Endothelial cell of umbilical vein (primary cell): ENCODE results near the gene DPY19L2.
"Not testable (repeated sequence)": the region's sequence is repeated elsewhere in the genome, so short reads cannot be mapped to it uniquely, and the experiment has no call there.

Experiments
- CTCF ChIP-seq, 2 donors: IDR thresholded peaks; 1 replicate in 1 of 2; 2 replicates in 1 of 2; pipeline ENCODE4 v1.5.1; 2011; ENCODE audit warnings: low read length in 2 of 2, mild to moderate bottlenecking in 2 of 2, moderate library complexity in 2 of 2, control low read depth in 1 of 2, inconsistent platforms in 1 of 2, low read depth in 1 of 2; ENCODE audit not compliant: insufficient read depth in 1 of 2; ENCODE audit errors: extremely low read depth in 1 of 2
- EZH2 ChIP-seq: IDR thresholded peaks from 2 replicates; pipeline ENCODE4 v1.6.1; 2012; ENCODE audit warnings: borderline replicate concordance, low read depth, mild to moderate bottlenecking, moderate library complexity, low read length, inconsistent platforms; ENCODE audit not compliant: severe bottlenecking
- FOS ChIP-seq: IDR thresholded peaks from 2 replicates; pipeline ENCODE4 v1.6.1; 2011; ENCODE audit warnings: mild to moderate bottlenecking, low read length, moderate library complexity, borderline replicate concordance; ENCODE audit not compliant: insufficient read depth
- JUN ChIP-seq: IDR thresholded peaks from 2 replicates; pipeline ENCODE4 v1.6.1; 2011; ENCODE audit warnings: borderline replicate concordance, low read depth; ENCODE audit not compliant: insufficient read length, insufficient read depth
- POLR2A ChIP-seq: IDR thresholded peaks from 2 replicates; pipeline ENCODE4 v1.6.1; 2012; ENCODE audit warnings: low read depth, mild to moderate bottlenecking, control low read depth, low read length
- POLR2AphosphoS5 ChIP-seq: IDR thresholded peaks from 2 replicates; pipeline ENCODE4 v1.6.1; 2012; ENCODE audit warnings: low read depth, mild to moderate bottlenecking, control low read depth, low read length, moderate library complexity; ENCODE audit not compliant: insufficient read depth

GRCh38 chr12:63712979-63713680 lies 44.8 kb upstream of the DPY19L2 start:
- TF ChIP-seq POLR2AphosphoS5; CTCF (IDR thresholded peaks at IDR 0.05; ENCODE audit: extremely low read depth in 1 of 2, insufficient read depth in 1 of 2, low read depth in 1 of 2, low read length in 2 of 2); FOS; EZH2; JUN; POLR2A: not testable (repeated sequence)
